Measurements from ENCODE around the gene UNC13B.
"Not testable (repeated sequence)": the region's sequence is repeated elsewhere in the genome, so short reads cannot be mapped to it uniquely, and the experiment has no call there.

UNC13B gene

DNA sequence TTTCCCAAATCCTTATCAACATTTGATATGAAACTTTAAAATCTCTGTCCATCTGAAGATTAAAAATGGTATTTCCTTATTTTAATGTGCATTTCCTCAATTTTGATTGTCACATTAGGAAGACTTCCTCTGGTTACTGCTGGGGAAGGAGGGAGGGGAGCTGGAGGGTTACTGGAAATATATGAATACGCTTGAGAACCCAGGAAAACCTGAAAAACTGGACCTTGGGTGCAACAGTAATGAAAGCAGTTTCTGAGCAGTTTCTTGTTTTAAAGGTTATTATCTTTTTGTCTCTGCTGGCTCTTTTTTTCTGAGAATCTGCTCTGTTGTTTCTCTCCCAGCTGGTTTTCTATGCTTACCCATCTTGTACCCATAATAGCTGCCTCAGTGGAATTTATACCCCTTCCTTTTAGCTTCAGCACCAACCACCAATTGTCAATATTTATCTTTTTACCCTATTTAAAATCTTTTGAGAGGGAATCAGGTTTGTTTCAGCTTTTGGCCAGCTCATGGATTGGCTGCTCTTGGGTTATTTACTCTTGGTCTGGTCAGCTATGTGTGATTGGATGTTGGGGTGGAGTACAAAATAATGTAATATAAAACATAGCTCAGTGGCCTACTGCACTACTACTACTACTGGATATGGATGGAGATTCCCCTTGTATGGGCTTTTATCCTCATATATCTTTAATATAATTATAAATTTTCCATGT lies 67.4 kb downstream of the UNC13B start:
- no peak for DNase-seq

DNA sequence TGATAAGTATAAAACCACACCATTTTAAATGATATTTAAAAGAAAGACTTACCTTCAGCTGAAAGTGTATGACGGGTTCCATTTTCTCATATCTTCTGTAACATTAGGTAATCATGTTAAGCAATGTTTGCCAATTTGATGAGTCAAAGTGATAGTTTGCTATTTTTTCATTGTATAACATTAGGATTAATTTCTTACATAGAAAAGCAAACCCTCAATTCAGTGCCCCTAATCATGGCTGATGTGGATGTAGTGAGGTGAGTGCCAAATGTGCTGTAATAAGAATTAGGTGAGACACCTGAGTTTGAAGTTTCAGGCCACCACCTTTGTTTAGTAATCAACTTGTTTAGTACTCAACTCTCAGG lies 68.0 kb downstream of the UNC13B start:
- no peak for DNase-seq

DNA sequence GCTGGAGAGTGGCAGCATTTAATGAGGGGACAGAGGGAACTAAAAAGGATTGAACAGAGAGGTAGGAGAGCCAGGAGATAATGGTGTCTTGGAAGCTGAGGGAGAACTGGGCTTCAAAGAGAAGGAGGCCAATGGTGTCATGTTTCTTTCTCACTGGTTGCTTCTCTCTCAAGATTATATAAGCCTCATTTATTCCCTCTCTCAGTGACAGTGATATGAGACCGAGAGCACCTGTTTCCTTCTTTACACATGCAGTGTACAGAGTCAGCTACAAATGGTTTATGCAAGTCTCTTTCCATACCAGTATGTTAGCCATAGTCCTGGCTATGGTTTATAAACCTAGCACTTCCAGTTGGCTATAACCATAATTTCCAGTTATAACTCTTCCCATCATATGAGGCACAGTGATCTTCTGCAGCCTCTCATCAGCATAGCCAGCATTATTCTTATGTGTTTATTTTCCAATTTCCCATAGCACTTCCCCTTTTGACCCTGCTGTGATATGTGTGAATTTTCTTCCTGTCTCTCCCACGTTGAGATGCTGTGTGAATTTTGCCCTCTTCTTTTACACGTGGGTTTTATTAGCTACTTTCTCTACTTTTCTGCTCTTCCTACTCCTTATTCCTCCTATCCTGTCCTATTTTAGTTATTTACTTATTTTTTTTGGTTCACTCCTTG lies 71.2 kb downstream of the UNC13B start:
- DNase-seq, result no peak

DNA sequence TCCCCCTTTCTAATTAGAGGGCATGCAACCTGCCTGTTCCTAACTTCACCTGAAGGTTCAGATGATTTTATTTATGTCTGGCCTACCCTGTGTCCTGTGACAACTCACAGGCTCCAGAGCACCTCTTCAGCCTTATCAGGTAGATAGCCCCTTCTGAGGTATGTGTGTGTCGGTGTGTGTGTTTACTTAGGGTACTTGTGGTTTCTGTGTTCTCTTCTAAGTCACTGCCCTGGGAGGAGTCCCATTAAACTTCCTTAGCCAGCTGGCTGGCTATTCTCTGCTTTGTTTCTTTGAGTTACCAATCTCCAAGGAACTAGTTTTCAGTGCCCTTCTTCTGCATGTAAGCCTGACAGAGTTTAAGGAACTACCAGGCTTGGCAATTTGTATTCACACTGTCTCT lies 74.9 kb downstream of the UNC13B start:
- no peak for DNase-seq

DNA sequence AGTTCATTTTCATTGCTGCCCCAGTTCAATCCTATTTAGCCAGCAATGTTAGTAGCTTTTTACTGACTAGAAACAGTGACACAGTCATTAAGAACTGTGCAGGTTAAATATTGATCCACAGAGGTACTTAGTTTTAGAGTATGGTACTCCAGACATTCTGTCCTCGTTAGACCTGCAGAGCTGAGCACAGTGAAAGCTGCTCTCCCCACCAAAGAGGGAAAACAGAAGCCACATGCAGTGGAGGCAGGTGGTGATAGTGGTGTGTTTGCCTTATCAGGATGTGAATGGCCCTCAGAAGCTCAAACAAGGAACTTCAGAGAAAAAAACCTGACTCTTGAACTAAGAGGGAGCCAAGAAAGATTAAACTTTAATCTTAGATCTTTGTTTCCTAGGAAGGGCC lies 75.5 kb downstream of the UNC13B start:
- no peak for DNase-seq

DNA sequence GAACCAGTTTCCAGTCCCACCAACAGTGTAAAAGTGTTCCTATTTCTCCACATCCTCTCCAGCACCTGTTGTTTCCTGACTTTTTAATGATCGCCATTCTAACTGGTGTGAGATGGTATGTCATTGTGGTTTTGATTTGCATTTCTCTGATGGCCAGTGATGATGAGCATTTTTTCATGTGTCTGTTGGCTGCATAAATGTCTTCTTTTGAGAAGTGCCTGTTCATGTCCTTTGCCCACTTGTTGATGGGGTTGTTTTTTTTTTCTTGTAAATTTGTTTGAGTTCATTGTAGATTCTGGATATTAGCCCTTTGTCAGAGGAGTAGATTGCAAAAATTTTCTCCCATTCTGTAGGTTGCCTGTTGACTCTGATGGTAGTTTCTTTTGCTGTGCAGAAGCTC lies 84.1 kb downstream of the UNC13B start:
- DNase-seq, result not testable (repeated sequence)

DNA sequence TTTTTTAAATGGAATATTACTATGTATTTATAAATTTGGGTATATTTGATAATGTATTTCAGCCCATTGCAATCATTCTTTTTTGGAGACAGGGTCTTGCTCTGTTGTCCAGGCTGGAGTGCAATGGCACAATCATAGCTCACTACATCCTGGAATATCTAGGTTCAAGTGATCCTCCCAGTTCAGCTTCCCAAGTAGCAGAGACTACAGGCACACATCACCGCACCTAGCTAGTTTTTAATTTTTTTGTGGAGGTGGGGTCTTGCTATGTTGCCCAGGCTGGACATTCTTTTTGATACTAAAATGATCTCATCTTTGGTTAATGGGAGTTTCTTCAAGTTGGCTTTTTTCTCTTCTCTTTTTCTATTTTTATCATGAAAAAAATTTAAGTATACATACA lies 91.3 kb downstream of the UNC13B start:
- no peak for DNase-seq

DNA sequence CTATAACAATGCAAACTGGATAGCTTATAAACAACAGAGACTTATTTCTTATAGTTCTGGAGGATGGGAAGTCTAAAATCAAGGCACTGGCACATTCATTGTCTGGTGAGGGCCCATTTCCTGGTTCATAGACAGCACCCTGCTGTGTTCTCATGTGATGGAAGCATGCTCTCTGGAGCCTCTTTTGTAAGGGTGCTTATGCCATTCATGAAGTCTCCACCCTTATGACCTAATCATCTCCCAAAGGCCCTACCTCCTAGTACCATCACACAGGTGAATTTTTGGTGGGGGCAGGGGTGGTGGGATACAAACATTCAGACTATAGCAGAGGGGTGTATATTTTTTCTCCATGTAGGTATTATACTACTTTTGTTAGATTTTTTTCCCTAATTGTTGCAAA lies 92.4 kb downstream of the UNC13B start:
- no peak for DNase-seq

DNA sequence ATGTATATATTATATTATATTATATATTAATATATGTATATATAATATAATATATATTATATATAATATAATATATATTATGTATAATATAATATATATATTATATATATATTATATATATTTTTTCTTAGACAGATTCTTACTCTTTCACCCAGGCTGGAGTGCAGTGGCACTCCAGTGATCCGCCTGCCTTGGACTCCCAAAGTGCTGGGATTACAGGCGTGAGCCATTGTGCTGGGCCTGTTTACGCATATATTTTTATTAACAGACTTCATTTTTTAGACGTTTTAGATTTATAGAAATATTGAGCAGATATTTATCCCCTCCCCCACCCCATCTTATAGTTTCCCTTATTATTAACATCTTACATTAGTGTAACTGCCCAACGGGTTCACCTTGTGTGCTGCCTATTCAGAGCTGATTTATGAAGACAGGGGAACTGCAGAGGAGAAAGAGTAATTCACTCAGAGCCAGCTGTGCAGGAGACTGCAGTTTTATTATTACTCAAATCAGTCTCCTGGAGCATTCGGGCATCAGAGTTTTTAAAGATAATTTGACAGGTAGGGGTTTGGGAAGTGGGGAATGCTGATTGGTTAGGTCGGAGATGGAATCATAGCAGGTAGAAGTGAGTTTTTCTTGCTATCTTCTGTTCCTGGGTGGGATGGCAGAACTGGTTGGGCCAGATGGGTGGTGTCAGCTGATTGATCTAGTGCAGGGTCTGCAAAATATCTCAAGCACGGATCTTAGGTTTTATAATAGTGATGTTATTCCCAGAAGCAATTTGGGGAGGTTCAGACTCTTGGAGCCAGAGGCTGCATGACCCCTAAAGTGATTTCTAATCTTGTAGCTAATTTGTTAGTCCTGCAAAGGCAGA lies 93.4 kb downstream of the UNC13B start:
- no peak for DNase-seq

DNA sequence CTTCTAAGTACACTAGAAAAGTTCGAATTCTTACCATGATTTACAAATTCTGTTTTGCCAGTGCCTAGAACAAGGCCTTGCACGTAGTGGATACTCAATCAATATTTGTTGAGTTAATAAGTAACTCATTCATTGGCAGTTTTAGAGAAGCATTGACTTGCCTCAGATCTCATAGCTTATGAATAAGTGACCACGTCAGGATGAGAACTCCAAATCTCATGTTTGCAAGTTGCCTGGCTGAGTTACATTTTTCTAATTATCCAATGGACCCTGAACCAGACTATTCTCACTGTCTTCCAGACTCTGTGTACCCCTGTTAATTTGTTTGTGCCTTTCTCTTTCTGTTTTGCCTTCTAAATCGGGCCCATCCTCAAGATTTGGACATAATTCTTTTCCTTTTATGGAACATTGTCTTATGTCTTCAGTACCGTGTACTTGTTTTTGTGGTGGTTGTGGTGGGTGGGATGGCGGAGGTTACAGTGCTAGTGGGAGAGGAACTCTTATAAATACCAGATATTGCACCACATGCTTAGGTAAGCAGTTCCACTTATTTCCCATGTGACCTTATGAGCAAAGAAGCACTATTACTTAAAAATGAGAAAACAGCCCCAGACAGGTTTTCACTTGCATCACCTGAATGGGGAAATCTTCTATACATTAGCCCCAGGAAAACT lies 96.3 kb downstream of the UNC13B start:
- DNase-seq, result no peak

DNA sequence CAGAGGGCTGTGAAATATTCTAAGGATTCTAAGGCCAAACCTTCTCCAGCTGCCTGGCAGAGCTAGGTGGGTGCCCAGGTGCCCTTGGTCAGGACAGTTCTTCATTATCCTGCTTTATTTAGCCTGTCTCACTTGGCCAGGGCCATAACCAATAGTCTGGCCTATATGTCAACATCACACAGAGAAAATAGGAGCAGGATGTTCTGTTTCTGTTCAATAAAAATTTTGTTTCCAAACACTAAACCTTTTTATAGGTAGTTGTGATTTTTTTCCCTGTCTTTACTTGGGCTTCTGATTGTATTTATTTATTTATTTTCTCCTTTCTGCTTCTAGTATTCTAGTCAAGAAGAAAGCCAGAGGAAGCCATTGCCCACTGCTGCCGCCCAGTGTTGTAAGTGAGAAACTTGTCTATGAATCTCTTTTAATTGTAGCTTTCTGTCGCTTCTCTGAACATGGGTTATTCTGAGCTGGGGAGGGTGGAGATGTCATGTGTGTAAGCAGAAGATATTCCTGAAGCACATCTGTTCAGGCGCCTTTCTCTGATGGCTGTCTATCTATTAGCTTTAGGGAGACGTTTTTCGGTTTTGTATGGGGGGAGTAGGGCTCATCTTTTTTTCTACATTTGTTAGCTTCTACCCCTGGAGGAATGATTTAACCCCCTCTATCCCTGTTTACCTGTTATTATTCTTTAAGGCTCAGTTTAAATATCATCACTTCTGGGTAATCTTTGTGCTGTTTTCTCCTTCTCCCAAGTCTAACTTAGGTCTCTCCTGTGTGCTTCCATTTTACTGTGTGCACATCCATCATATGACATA lies 97.1 kb downstream of the UNC13B start:
- DNase-seq, result peak; percentile 26

DNA sequence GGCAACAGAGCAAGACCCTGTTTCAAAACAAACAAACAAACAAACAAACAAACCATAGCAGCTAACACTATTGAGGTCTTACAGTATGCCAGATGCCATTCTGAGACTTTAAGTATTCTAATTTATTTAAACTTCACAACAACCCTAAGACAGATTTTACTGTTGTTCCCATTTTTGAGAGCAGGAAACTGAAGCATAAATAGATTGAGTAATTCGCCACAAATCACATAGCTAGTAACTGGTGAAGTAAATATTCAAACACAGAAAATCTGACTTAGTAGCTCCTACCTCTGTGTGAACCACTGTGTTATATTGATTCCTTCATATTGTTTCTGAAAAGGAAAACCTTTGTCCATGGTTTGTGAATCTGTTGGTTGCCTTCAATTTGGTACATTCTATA lies 98.4 kb downstream of the UNC13B start:
- no peak for DNase-seq

DNA sequence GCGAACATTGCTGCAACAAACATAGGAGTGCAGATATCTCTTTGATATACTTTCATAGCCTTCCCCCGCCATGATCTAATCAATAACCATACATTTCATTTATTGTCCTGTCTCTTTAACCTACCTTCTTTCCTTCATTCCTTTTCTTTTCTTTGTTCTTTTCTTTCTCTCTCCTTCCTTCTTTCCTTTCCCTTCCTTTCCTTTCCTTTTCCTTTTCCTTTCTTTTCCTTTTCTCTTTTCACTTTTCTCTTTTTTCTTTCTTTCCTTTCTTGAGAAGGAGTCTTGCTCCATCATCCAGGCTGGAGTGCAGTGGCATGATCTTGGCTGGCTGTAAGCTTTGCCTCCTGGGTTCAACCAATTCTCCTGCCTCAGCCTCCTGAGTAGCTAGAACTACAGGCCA lies 100.3 kb downstream of the UNC13B start:
- no peak for DNase-seq

DNA sequence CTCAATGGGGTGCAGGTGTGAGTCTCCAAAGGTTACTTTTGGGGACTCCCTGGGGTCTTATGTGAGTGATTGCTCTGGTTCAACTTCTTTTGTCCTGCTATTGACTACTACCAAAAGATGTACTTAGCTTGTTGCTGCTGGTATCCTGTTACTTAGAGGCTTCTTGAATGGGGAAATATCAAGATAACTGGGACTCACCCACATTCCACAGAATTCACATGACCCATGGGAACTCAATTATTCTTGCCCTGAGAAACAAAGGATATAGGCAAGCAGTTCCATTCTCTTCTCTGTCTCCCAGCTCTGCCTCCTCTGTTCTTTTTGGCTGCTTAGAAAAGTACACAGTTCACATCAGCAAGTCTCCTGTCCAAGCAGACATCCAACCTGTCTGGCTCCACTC lies 105.9 kb downstream of the UNC13B start:
- DNase-seq, result no peak

DNA sequence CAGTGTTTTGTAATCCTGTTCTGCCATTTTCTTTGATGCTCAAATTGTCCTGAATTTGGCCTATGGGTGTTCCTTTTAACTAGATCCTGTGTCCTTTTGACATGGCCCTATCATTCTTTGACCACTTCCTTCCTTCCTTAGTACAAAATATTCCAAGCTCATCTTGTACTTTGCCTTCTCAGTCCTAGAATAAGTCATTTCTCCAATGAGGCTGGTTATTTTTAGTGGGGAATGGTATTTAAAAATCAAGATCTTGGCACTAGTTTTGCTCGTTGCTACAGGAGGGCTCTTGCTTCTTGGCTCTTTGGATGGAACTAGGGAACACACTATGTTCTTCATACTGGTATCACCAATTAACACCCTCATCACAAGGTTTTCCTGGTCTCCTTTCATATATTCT lies 108.1 kb downstream of the UNC13B start:
- DNase-seq, result no peak

DNA sequence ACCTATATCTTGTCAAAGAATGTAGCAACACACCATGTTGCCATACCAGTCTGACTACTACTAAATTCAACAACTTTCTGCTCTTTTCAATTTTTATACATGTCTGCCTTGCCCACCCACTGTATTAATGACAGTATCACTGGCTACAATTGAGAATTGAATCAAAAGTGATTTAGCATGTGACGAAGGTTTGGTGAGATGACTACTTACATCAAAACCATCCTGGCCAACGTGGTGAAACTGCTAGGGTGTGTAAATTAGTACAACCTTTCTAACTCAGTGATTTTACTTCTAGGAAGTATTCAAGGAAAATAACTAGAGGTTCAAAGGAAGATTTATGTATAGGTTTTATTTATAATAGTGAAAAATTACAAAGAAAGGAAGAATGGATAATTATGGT lies 109.8 kb downstream of the UNC13B start:
- DNase-seq, result no peak

DNA sequence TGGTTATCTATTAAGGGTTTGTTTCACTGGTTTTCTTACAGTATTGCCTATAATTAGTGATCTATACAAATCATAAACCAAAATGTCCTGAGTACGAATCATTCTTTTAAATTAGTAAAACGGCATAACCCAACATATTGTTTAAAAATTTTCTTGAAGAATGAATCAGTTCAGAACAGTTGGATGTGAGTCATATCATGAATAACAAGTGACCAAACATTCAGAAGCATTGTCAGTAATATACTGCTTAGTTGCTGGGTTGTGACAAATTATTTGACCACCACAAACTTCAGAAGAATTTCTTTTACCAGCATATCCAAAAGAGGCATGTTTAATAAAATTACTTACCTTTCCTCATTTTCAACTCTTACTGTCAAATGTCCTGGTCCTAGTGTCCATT lies 111.2 kb downstream of the UNC13B start:
- no peak for DNase-seq

DNA sequence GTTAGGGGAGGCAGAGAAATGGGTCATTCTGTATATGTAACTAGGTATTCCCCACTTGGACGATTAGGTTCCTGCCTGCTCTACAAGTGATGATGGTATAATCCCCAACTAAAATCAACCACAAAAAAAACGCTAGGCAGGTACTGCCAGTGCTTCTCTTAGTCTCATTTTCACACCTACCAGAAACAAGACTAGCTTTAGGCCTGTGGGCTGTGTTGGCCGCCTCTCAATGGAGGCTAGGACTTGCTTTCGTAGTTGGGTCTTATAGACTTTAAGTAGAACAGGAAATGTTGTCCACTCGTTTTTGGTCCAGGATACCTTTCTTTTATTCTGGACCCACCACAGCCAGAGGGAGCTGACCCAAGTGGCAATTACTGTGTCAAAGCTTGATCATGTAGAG lies 111.8 kb downstream of the UNC13B start:
- DNase-seq, result no peak

DNA sequence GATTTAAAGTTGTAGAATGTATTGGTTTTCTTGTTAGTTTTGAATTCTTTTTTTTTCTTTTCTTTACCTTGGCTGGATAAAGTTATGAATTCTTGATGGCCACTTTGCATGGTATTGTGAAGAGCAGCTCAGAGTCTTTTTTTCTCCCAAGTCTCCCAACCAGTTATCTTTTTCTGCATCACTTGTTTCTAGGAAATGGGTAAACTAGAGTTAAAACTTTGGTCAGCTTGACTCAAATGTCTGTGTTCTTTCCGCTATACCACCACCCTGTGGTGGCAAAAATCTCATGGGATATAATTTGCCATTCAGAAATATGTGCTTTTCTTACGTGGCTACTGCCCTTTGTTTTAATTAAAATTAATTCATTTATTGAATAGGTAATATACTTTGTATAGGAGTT lies 113.2 kb downstream of the UNC13B start:
- no peak for DNase-seq

DNA sequence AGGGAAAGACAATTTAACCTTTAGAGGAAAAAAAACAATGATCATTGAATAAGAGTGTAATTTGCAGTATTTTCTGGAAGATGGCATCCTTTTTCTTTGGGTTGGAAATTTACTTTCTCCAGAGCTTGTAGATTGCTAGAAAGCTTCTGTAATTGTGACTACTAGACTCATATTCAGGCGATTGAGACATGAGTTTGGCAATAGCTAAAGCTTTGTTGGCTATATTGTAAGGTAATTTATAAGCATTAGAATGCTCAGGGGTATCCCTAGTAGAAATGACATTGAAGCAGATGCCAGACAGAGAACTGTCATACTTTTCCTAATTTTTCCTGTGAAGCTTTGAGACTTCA lies 115.3 kb downstream of the UNC13B start:
- DNase-seq, result no peak

DNA sequence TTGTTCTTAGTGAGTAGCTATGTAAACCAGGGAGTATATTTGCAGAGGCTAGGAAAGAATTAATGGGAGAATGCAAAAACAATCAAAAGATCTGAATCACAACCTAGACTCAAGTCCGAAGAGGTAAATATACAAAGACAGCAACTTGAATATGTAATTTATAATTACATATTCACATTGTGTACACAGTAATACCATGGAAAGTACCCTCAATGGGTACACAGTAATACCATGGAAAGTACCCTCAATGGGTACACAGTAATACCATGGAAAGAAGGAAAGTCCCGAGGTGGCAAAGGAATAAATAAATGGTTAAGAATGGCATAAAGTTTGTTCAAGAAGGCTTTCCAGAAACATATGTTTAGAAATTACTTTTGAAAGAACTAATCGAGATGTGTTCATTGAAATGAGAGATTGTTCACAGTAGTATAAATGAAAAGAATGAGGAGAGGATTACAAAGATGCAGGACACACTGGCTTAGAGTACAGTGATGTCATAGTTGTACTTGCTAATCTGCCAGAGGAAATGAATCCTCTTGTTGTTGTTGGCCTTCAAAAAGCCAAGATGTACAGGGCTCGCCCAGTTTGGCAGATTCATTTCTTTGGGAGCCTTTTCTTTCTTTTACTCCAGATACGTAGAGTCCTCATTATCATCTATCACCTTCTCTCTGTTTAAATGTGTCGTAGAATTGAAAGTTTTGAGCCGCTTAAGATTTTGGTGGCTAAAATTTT lies 116.0 kb downstream of the UNC13B start:
- no peak for DNase-seq

DNA sequence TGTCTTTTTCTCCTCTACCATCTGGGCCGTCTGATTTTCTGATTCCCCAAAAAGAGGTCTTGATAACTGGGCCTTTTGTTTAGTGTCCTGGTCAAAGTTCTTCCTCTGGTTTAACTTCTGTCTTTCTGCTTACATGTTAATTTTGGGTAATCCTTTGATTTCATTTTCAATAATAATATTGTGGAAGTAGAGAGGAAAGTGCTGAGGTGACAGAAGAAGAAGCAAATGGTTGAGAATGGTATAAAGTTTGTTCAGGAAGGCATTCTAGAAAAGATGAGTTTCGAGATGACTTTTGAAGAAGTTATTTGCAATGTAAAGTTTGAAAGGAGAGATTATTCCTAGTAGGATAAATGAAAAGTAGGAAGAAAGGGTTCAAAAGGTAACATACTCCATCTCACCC lies 118.1 kb downstream of the UNC13B start:
- DNase-seq, result no peak

All from NCI-H1105 (cell line).